Thyroid gland (tissue), 4 donors: ENCODE measurements around the gene MT3. TPM values are rescaled to one million over a fixed set of nuclear protein-coding genes. Genes with fewer than 3 reads are reported as not detected.

Source experiments
- DNase-seq, 2 donors: peaks; one replicate each; pipeline ENCODE4 v3.0.0-alpha.2; 2019
- H3K27ac ChIP-seq, 3 donors: fragments of 200-600 bp; sonication (generic); 1 replicate in 2 of 3; 2 replicates in 1 of 3; pipeline ENCODE4 v1.5.1; 2016 to 2019; ENCODE audit warnings: mild to moderate bottlenecking in 1 of 3, moderate library complexity in 1 of 3
- H3K27me3 ChIP-seq: fragments of 200-600 bp; sonication (generic); one replicate; pipeline ENCODE4 v1.5.1; 2019
- H3K36me3 ChIP-seq, 2 donors: fragments of 200-600 bp; sonication (generic); one replicate each; pipeline ENCODE4 v1.5.1; 2016 to 2019
- H3K4me1 ChIP-seq, 2 donors: fragments of 200-600 bp; sonication (generic); one replicate each; pipeline ENCODE4 v1.5.1; 2017 to 2019
- H3K4me3 ChIP-seq, 3 donors: fragments of 200-600 bp; sonication (generic); replicated peaks in 1 of 3; 1 replicate in 2 of 3; 2 replicates in 1 of 3; pipeline ENCODE4 v1.5.1; 2016; ENCODE audit warnings: mild to moderate bottlenecking in 1 of 3
- H3K9me3 ChIP-seq: fragments of 200-600 bp; sonication (generic); one replicate; pipeline ENCODE4 v1.5.1; 2017
- POLR2A ChIP-seq, 2 donors: fragments of 450-650 bp; IDR thresholded peaks; one replicate each; pipeline ENCODE4 v1.6.1; 2017; ENCODE audit warnings: antibody characterized with exemption in 2 of 2, mild to moderate bottlenecking in 2 of 2, moderate library complexity in 1 of 2
- WGBS, 2 donors: methylation state at CpG; one replicate each; pipeline ENCODE4 v1.1.5; 2017; 5-methylcytosine and 5-hydroxymethylcytosine counted together
- intact Hi-C: fragments of 100-400 bp; cut with DNase I; formaldehyde crosslinking; loops from one replicate; pipeline ENCODE4 v1.15.1; 2023
- total RNA-seq, 4 donors: library from RNA; depleted of rRNA; stranded (reverse); fragments of >200 nt; gene quantifications; one replicate each; pipeline ENCODE4 v1.2.3, GENCODE V29; 2016
- TF ChIP-seq, protein P1 (sequence below), 6 experiments: fragments of 200-600 bp in 3 of 6; fragments of 450-650 bp in 3 of 6; sonication (generic) in 3 of 6; IDR thresholded peaks; one replicate each; pipeline ENCODE4 v1.5.1; 2016 to 2019; ENCODE audit warnings: antibody characterized with exemption in 6 of 6, mild to moderate bottlenecking in 2 of 6, inconsistent platforms in 1 of 6, moderate library complexity in 1 of 6

MT3 gene
- not detected for total RNA-seq

DNA sequence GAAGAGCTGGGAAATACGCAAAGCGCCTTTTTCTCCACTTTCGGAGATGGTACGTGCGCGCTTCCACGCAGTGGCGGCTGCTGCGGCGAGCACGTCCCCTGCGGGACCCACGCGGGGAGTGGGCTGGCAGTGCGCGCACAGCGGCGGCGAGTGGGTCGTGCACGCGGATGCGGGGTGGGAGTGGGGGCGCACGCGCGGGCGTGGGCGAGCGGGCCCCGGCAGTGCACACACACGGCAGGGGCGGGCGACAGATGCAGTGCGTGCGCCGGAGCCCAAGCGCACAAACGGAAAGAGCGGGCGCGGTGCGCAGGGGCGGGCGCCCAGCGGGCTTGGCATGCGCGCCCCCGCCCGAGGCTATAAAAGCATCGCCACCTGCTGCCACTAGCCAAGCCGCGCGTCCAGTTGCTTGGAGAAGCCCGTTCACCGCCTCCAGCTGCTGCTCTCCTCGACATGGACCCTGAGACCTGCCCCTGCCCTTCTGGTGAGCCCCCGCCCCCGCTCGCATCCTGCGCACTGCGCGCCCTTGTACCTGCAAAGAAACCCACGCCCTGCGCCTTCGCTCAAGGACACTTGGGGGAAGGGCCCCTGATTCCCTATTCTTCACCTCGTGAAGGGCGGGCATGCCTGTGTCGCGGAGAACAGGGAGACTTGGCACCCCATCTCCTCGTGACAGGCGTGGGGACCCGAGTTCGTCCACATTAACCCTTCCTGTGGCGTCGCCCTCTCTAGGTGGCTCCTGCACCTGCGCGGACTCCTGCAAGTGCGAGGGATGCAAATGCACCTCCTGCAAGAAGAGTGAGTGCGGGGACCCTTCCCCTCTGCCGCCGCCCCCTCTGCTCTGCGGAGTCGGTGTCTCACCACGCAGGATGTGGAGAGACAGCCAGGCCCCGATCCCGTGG lies at the start of gene MT3:
Gene MT3, plus strand, starts transcription at position 388 of the 899 bp plus-strand sequence. Its CDS starts 63 bp downstream, at position 451.
- Histone ChIP-seq H3K27me3 (no peaks in the 10 kb centered on the region), H3K9me3 (no peaks in the 10 kb centered on the region), H3K27ac (no peak within 1 kb of the TSS), H3K4me3 (peak within 1 kb of the TSS in 2 of 3 donors; percentile 8 to 12), H3K36me3 (no peaks in the 10 kb centered on the region), H3K4me1 (peaks cover 0 to 8% of the 10 kb centered on the region in 2 donors)
- intact Hi-C loops, result loop anchor here (10.0 kb wide), 1 partner anchor 55 kb away; no protein-coding TSS in a partner anchor
- 4% methylated on average over 58 to 80 of the region's 87 CpGs for WGBS, 2 donors
- TF ChIP-seq POLR2A (IDR thresholded peaks at IDR 0.05), result no peak
- TF ChIP-seq, protein P1, sequence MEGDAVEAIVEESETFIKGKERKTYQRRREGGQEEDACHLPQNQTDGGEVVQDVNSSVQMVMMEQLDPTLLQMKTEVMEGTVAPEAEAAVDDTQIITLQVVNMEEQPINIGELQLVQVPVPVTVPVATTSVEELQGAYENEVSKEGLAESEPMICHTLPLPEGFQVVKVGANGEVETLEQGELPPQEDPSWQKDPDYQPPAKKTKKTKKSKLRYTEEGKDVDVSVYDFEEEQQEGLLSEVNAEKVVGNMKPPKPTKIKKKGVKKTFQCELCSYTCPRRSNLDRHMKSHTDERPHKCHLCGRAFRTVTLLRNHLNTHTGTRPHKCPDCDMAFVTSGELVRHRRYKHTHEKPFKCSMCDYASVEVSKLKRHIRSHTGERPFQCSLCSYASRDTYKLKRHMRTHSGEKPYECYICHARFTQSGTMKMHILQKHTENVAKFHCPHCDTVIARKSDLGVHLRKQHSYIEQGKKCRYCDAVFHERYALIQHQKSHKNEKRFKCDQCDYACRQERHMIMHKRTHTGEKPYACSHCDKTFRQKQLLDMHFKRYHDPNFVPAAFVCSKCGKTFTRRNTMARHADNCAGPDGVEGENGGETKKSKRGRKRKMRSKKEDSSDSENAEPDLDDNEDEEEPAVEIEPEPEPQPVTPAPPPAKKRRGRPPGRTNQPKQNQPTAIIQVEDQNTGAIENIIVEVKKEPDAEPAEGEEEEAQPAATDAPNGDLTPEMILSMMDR (IDR thresholded peaks at IDR 0.05), result no peak
- peak; percentile 9 to 12 for DNase-seq

DNA sequence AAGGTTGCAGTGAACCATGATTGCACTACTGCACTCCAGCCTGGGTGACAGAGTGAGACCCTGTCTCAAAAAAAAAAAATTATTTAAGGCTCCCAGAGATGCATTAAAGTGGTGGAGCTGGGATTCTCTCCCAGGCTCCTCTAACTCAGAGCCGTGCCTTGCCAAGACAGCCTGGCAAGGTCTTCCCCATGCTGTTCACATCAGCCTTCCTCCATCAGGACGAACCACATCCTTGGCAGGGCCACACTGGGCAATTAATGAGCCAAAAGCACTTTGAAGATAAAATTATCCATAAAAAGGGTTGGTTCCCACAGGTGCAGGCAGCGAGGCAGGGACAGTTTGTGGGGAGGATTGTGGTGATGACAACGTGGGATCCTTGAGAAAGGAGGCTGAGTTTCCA lies 49.7 kb upstream of the MT3 start:
- Histone ChIP-seq H3K27me3 (no peaks in the 10 kb centered on the region), H3K4me1 (no peaks in the 10 kb centered on the region), H3K9me3 (no peaks in the 10 kb centered on the region), H3K36me3 (no peaks in the 10 kb centered on the region), H3K27ac (no peak overlapping the region), H3K4me3 (no peak overlapping the region)
- intact Hi-C loops, result loop anchor here (10.0 kb wide), 1 partner anchor 55 kb away; no protein-coding TSS in a partner anchor
- no peak for TF ChIP-seq POLR2A (IDR thresholded peaks at IDR 0.05)
- TF ChIP-seq, protein P1 (IDR thresholded peaks at IDR 0.05), result no peak
- no peak for DNase-seq
- 71 to 76% methylated on average over 4 of the region's 4 CpGs for WGBS, 2 donors

DNA sequence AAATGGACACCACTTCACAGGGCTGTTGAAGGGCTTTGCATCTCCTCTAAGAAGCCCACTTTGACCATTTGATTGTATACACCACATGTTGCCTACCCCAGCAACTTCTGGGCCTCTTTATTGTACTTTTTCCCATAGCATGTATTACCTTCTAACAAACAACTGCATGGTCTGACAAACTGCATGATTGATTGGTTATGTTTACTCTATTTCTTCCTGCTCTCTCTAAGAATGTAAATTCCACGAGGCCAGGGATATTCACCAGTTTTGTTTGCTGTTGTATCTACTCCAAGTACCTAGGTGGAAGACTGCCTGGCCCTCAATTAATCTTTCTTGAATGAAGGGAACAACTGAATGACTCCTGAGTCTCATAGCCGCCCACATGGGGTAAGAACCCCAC lies 47.3 kb upstream of the MT3 start:
- no peaks in the 10 kb centered on the region for H3K4me1 ChIP-seq
- 5 to 15% methylated on average over 2 of the region's 2 CpGs for WGBS, 2 donors
- no peak for DNase-seq
- TF ChIP-seq POLR2A (IDR thresholded peaks at IDR 0.05), result no peak
- TF ChIP-seq, protein P1 (IDR thresholded peaks at IDR 0.05), result no peak
- intact Hi-C loops, result no loop called here
- H3K27ac ChIP-seq, result no peak overlapping the region
- no peak overlapping the region for H3K4me3 ChIP-seq
- no peaks in the 10 kb centered on the region for H3K27me3 ChIP-seq
- no peaks in the 10 kb centered on the region for H3K9me3 ChIP-seq
- no peaks in the 10 kb centered on the region for H3K36me3 ChIP-seq

DNA sequence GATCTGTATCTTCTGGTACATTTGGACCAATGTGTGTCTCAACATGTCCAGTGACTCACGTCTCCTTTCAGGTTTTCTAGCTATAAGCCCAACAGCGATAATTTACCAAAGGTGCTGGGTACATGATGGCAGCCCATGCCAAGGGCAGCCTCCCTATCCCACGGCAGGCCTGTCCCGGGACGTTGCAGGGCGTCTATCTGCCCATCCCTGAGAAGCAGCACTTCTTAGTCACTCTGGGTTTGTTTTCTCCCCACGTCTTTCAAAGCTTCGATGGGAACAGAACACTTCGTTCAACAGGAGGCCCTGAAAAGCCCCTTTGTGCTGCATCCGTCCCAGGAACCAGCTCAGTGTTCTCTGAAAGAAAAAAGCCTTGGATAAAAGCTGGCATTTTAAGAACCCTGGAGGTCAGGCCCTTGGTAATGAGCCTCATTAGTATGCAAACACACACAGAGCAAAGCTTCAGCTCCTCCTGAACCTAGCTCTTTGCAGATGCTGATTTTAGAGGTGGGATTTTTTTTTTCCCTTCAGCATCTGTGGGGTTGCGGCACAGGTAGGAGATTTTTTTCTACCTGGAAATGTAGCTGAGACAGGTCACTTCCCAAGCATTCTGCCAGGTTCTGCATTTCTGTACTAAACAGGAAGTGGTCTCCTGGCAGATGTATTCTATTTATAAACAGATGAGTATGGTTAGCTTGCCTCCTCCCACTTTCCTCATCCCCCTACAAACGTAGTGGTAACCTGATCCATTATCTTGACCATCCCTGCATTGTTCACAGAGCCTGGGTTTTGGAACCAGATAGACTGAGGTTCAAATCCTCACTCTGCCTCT lies 42.0 kb upstream of the MT3 start:
- no peak overlapping the region for H3K27ac ChIP-seq
- TF ChIP-seq POLR2A (IDR thresholded peaks at IDR 0.05), result no peak
- TF ChIP-seq, protein P1 (IDR thresholded peaks at IDR 0.05), result no peak
- DNase-seq, result no peak

More for the DNA sequence above, 42.0 kb upstream of the MT3 start:
- H3K4me3 ChIP-seq, result no peak overlapping the region
- 36 to 46% methylated on average over 12 of the region's 12 CpGs for WGBS, 2 donors
- intact Hi-C loops, result no loop called here
- H3K27me3 ChIP-seq, result no peaks in the 10 kb centered on the region
- no peaks in the 10 kb centered on the region for H3K9me3 ChIP-seq
- H3K36me3 ChIP-seq, result no peaks in the 10 kb centered on the region
- peaks cover 4 to 9% of the 10 kb centered on the region in 2 donors for H3K4me1 ChIP-seq
